GM18526 (cell line): ENCODE data around the gene SMTN.

Experiments
- POLR2A ChIP-seq: IDR thresholded peaks from 3 replicates; pipeline ENCODE4 v1.6.1; 2011; ENCODE audit not compliant: insufficient read length; ENCODE audit errors: extremely low read depth

Gene SMTN

DNA sequence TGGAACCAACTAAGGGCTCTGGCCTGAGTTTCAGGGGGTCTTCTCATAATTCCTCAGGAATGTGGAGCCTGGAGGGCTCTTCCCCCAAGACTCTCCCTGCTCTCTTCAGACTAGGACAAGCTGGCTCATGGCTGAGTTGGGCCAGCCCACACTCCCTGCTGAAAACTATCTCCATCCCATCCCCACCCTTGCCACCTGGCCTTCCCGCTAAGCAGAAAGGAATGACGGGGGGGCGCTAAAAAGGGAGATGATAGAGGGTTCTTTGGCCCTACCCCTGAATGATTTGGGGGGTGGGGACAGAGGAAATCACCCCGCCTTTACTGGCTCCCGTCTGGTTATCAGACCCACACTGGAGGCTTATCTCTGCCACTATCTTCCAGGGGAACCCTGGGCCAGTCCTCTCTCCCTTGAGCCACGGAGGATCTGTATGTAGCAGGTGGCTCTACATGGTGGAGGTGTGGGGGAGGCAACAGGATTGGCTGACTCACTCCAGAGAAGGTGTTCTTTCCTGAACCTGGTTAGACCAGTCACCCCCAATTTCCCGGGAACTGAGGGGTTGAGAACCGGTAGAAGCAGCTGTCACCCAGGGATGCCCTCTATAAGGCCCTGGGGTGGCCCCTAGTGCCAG lies 5.7 kb downstream of the SMTN start:
- no peak for TF ChIP-seq POLR2A

DNA sequence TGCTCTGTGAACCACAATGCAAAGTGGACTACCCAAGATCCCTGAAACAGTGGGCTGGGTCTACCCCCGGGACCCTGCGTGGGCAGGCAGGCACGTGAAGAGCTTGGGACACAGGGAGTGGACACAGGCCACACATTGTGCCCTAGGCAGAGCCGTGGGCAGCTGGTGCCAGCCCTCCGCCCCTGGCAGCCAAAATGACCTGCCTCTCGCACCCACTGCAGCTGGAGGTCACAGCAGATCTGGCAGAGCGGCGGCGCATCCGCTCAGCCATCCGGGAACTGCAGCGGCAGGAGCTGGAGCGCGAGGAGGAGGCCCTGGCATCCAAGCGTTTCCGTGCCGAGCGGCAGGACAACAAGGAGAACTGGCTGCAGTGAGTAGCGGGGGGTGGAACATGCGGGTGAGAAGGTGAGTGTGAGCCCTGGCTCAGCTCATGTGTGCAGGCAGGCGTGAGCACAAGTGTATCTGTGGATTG lies 6.7 kb downstream of the SMTN start:
- no peak for TF ChIP-seq POLR2A

GRCh38 chr22:31088233-31088986 lies 7.3 kb downstream of the SMTN start:
- TF ChIP-seq POLR2A = no peak

DNA sequence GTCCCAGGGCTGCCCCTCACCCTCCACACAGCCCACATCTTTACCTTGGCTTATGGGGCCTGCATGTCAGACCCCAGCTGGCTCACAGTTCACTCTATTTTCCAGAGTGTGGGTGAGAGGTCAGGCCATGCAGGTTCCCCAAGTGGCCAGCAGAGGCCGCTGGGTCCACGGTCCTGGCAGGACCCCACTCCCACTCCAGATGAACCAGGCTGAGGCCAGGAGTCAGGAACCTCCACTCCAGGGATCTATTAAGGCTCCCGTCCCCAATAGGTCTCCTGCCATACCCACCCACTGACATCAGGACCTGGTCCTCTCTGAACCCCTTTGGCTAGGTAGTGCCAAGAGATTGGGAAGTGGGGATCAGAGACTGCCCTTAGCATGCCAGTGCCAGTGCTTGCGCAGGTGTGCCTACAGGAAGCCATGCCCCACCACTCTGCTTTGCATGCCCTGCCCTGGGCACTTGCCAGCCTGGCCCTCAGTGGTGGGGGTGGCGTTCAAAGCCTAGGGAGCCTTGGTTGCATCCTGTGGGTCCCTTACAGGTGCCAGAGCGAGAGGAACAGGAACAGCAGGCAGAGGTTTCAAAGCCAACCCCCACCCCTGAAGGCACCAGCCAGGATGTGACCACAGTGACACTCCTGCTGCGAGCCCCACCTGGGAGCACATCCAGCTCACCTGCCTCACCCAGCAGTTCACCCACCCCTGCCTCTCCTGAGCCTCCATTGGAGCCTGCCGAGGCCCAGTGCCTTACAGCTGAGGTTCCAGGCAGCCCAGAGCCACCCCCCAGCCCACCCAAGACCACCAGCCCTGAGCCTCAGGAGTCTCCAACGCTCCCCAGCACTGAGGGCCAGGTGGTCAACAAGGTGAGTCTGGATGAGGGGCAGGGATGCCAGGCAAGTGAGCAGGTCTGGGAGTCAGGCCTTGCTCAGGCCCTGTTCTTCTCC lies 8.3 kb downstream of the SMTN start:
- no peak for TF ChIP-seq POLR2A

DNA sequence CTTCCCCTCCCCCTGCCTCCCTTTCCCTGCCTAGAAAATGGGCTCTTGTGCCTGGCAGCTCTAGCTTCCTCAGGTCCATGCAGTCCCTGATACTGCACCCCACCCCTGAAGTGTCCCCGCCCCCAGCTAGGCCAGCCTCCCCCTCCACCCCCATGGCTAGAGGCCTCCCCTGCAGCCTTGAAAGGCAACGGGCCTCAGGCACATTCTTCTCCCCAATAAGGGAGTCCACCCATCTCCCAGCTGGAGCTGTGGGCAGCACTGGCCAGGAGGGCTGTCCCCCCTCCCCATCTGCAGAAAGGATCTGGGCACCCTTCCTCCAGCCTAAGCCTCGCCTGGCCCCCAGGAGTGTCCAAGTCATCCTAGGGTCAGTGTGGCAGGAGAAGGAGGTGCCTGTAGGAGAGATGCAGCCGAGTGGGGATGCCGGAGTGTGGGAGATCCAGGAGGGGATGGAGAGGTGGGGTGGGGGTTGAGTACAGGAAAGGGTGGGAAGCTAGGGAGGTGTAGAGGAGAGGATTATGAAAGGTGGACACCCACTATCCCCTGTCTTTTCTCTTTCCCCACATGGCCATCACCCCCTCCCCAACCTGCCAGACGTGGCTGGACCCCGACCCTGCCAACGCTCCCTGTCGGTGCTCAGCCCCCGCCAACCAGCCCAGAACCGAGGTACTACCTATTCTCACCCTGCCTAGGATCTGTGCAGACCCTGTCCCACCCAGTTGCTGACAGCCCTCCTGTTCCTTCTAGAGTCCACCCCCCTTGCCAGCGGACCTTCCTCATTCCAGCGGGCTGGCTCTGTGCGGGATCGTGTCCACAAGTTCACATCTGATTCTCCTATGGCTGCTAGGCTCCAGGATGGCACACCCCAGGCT lies 9.3 kb downstream of the SMTN start:
- no peak for TF ChIP-seq POLR2A

DNA sequence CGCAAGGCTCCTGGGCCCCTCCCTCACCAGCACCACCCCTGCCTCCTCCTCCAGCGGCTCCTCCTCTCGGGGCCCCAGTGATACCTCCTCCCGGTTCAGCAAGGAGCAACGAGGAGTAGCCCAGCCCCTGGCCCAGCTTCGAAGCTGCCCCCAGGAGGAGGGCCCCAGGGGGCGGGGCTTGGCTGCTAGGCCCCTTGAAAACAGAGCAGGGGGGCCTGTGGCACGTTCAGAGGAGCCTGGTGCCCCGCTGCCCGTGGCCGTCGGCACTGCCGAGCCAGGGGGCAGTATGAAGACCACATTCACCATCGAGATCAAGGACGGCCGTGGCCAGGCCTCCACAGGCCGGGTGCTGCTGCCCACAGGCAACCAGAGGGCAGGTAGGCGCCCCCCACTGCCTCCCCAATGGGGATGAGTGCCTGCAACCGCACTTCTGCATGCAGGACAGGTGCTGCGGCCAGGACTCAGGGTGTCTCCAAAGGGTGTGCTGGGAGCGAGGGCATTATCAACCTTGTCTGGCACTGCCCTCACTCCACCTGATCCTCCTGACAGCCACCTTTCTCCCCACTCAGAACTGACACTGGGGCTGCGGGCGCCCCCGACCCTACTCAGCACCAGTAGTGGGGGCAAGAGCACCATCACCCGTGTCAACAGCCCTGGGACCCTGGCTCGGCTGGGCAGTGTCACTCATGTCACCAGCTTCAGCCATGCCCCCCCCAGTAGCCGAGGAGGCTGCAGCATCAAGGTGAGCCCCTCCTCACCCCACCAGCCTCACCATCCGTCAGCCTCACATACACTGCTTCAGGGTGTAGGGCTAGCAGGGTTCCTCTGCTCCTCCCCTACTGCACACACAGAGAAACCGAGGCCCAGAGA lies 10.2 kb downstream of the SMTN start:
- no peak for TF ChIP-seq POLR2A

GRCh38 chr22:31092161-31092560 lies 11.0 kb downstream of the SMTN start:
- no peak for TF ChIP-seq POLR2A

GRCh38 chr22:31093086-31093850 lies 12.2 kb downstream of the SMTN start:
- TF ChIP-seq POLR2A = no peak

DNA sequence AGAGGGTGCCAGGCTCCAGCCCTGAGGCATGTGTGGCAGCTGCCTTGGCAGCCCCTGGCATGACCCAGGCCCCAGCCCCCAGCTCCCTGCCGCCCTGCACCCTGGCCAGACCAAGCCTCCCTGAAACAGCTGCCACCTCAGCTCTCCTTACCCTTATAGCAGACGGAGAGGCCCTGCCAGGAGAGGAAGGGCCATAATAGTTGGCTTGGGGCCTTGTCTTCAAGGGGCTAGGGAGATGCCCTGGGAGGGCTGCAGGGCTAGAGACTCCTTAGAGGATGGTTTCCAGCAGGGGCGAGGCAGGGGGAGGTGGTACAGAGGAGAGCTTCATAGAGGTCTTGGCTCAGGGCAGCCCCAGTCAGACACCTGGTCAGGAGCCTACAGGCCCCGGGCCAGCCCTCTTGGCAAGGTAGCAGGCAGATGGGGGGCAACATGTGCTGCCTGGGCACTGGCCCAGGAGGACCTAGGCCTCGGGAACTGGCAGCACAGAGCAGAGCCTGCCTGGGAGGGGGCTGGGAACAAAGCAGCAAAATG lies 13.0 kb downstream of the SMTN start:
- no peak for TF ChIP-seq POLR2A

DNA sequence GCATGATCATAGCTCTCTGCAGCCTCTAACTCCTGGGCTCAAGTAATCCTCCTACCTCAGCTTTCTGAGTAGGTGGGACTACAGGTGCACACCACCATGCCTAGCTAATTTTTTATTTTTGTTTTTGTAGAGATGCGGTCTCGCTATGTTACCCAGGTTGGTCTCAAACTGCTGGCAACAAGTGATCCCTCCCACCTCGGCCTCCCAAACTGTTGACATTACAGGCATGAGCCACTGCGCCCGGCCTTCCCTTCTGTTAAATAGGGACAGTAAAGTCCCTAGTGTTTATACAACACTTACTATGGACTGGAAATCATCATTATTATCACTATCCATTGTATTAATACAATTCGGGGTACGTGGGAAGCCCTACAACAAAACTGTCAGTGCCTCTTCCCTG lies 13.6 kb downstream of the SMTN start:
- TF ChIP-seq POLR2A = no peak

DNA sequence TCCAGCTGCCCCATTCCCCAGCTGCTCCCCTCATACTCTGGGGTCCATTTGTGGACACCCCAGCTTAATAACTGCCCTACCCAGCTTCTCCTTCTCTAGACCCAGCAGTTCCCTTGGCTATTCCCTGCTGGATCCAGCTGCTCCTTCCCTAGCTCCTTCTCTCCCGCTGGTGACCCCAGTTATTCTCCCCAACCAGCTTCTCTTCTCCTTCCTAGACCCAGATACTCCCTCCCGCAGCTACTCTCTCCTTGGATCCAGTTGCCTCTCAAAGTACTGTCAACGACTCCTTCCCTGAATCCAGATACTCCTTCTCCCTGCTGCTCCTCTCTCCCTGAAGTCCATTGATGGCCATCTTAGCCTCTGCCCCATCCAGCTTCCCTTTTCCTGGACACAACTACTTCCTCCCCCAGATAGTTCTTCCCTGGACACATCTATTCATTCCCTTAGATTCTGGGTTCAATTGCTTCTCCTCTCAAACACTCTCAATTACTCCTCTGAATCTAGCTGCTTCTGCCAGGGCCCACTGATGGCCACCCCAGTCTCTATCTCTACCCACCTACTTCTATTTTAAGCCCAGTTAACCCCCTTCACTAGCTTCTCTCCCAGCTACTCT lies 14.6 kb downstream of the SMTN start:
- TF ChIP-seq POLR2A = no peak

GRCh38 chr22:31096657-31097279 lies 15.7 kb downstream of the SMTN start:
- TF ChIP-seq POLR2A = no peak
